Activated CD4-positive, alpha-beta memory T cell treated with anti-CD3 and anti-CD28 coated beads for 36 hours (primary cell): Measurements from ENCODE around the gene TNFRSF4. TPM values are rescaled to one million over a fixed set of nuclear protein-coding genes. Genes with fewer than 3 reads are reported as not detected.

ENCODE experiments used
- CTCF ChIA-PET: fragments of 350-600 bp; sonication (Branson Sonifier 250); formaldehyde crosslinking; loops from one replicate; lab custom pipeline; 2021; ENCODE audit warnings: antibody characterized with exemption, inconsistent platforms; lab: Charles Lee
- POLR2A ChIA-PET: fragments of 350-600 bp; sonication (Branson Sonifier 250); formaldehyde crosslinking; loops from one replicate; lab custom pipeline; 2021; ENCODE audit warnings: antibody characterized with exemption; lab: Charles Lee
- DNase-seq: peaks from one replicate; pipeline ENCODE4 v3.0.0-alpha.2; 2020
- H3K27ac Mint-ChIP-seq: one replicate; pipeline ENCODE4 v1.8.0; 2021; ENCODE audit warnings: mixed read lengths
- H3K27me3 Mint-ChIP-seq: one replicate; pipeline ENCODE4 v1.8.0; 2021; ENCODE audit warnings: mixed read lengths
- H3K36me3 Mint-ChIP-seq: one replicate; pipeline ENCODE4 v1.8.0; 2021; ENCODE audit warnings: mixed read lengths
- H3K4me1 Mint-ChIP-seq: one replicate; pipeline ENCODE4 v1.8.0; 2021; ENCODE audit warnings: low read depth, mixed read lengths
- H3K4me3 Mint-ChIP-seq: one replicate; pipeline ENCODE4 v1.8.0; 2021; ENCODE audit warnings: mild to moderate bottlenecking, mixed read lengths
- H3K9me3 Mint-ChIP-seq: one replicate; pipeline ENCODE4 v1.8.0; 2021; ENCODE audit warnings: mixed read lengths
- intact Hi-C: fragments of 100-400 bp; cut with micrococcal nuclease; formaldehyde crosslinking; loops from one replicate; pipeline ENCODE4 v1.15.1; 2023
- total RNA-seq, 2 experiments: library from RNA; stranded (reverse); gene quantifications; one replicate each; pipeline ENCODE4 v1.2.3, GENCODE V29; 2021

Gene TNFRSF4
- total RNA-seq, 2 experiments from 2014 or later: 1,003 to 1,005 TPM

GRCh38 chr1:1204425-1204920, 9.5 kb downstream of the TNFRSF4 start:
- intact Hi-C loops: loop anchor here (10.0 kb wide), 1 partner anchor 170 kb away; no protein-coding TSS in a partner anchor
- H3K27ac Mint-ChIP-seq: peak overlapping the region; percentile 100
- H3K4me3 Mint-ChIP-seq: peak overlapping the region; percentile 84
- ChIA-PET CTCF (interaction anchor here (1.9 kb wide), 1 partner anchor 82 kb away, joined by 13 read pairs; no protein-coding TSS in a partner anchor), POLR2A (interaction anchor here (0.8 to 8.3 kb wide), 3 partner anchors 13 to 27 kb away, joined by 3 to 107 read pairs (median 3); no protein-coding TSS in a partner anchor)
- H3K36me3 Mint-ChIP-seq: peaks cover 32% of the 10 kb centered on the region
- DNase-seq: peak; percentile 9
- H3K4me1 Mint-ChIP-seq: peaks cover 28% of the 10 kb centered on the region
- H3K27me3 Mint-ChIP-seq: no peaks in the 10 kb centered on the region
- H3K9me3 Mint-ChIP-seq: no peaks in the 10 kb centered on the region

- POLR2A ChIA-PET: interaction anchor here (8.3 kb wide), 1 partner anchor 13 kb away, joined by 107 read pairs; no protein-coding TSS in a partner anchor
- peaks cover 25% of the 10 kb centered on the region for H3K4me1 Mint-ChIP-seq
- H3K27ac Mint-ChIP-seq: peak overlapping the region; percentile 100
These were observed 10.2 kb downstream of the TNFRSF4 start for GRCh38 chr1:1203561-1204424.

GRCh38 chr1:1202831-1203560, 11.0 kb downstream of the TNFRSF4 start:
- no peak overlapping the region for H3K27ac Mint-ChIP-seq
- CTCF ChIA-PET: no interaction called here

More at GRCh38 chr1:1203561-1204424, 10.2 kb downstream of the TNFRSF4 start:
- no peaks in the 10 kb centered on the region for H3K9me3 Mint-ChIP-seq
- peaks cover 27% of the 10 kb centered on the region for H3K36me3 Mint-ChIP-seq
- peak; percentile 9 for DNase-seq
- intact Hi-C loops: loop anchor here (10.0 kb wide), 1 partner anchor 169 kb away; no protein-coding TSS in a partner anchor
- H3K27me3 Mint-ChIP-seq: no peaks in the 10 kb centered on the region
- H3K4me3 Mint-ChIP-seq: peak overlapping the region; percentile 84
- CTCF ChIA-PET: no interaction called here

GRCh38 chr1:1200876-1201810, 12.8 kb downstream of the TNFRSF4 start:
- ChIA-PET CTCF (interaction anchor here (0.6 to 1.1 kb wide), 2 partner anchors 9 to 79 kb away, joined by 4 to 10 read pairs; no protein-coding TSS in a partner anchor), POLR2A (interaction anchor here (1.1 kb wide), 2 partner anchors 14 to 30 kb away, joined by 3 to 7 read pairs; no protein-coding TSS in a partner anchor)
- no peaks in the 10 kb centered on the region for H3K9me3 Mint-ChIP-seq
- H3K27me3 Mint-ChIP-seq: no peaks in the 10 kb centered on the region
- intact Hi-C loops: loop anchor here (1.0 to 10.0 kb wide), 3 partner anchors 8 to 166 kb away; no protein-coding TSS in a partner anchor
- peaks cover 13% of the 10 kb centered on the region for H3K4me1 Mint-ChIP-seq
- H3K27ac Mint-ChIP-seq: peak overlapping the region; percentile 78
- peak; percentile 93 for DNase-seq
- H3K36me3 Mint-ChIP-seq: peaks cover 18% of the 10 kb centered on the region
- H3K4me3 Mint-ChIP-seq: peak overlapping the region; percentile 56

More at GRCh38 chr1:1202831-1203560, 11.0 kb downstream of the TNFRSF4 start:
- Mint-ChIP-seq H3K36me3 (peaks cover 23% of the 10 kb centered on the region), H3K9me3 (no peaks in the 10 kb centered on the region), H3K4me1 (peaks cover 20% of the 10 kb centered on the region), H3K27me3 (no peaks in the 10 kb centered on the region), H3K4me3 (no peak overlapping the region)
- POLR2A ChIA-PET: interaction anchor here (8.3 kb wide), 1 partner anchor 14 kb away, joined by 107 read pairs; no protein-coding TSS in a partner anchor
- DNase-seq: peak; percentile 14
- intact Hi-C loops: loop anchor here (10.0 kb wide), 1 partner anchor 168 kb away; no protein-coding TSS in a partner anchor

- intact Hi-C loops: loop anchor here (2.0 to 10.0 kb wide), 2 partner anchors 17 to 165 kb away; no protein-coding TSS in a partner anchor
- Mint-ChIP-seq H3K27ac (peak overlapping the region; percentile 78), H3K4me1 (peaks cover 13% of the 10 kb centered on the region), H3K36me3 (peaks cover 13% of the 10 kb centered on the region), H3K4me3 (peak overlapping the region; percentile 56), H3K9me3 (peaks cover under 1% of the 10 kb centered on the region), H3K27me3 (no peaks in the 10 kb centered on the region)
- POLR2A ChIA-PET: interaction anchor here (0.7 to 1.1 kb wide), 4 partner anchors 9 to 31 kb away, joined by 3 to 7 read pairs (median 3); no protein-coding TSS in a partner anchor
- peak; percentile 16 for DNase-seq
- CTCF ChIA-PET: interaction anchor here (0.6 to 1.1 kb wide), 2 partner anchors 9 to 78 kb away, joined by 4 to 10 read pairs; no protein-coding TSS in a partner anchor
These were observed 13.7 kb downstream of the TNFRSF4 start for GRCh38 chr1:1199961-1200875.

GRCh38 chr1:1199141-1199960, 14.6 kb downstream of the TNFRSF4 start:
- H3K9me3 Mint-ChIP-seq: peaks cover 9% of the 10 kb centered on the region
- H3K4me1 Mint-ChIP-seq: peaks cover 17% of the 10 kb centered on the region
- intact Hi-C loops: no loop called here
- H3K27ac Mint-ChIP-seq: peak overlapping the region; percentile 78
- DNase-seq: peak; percentile 27
- H3K27me3 Mint-ChIP-seq: no peaks in the 10 kb centered on the region
- peak overlapping the region; percentile 56 for H3K4me3 Mint-ChIP-seq
- CTCF ChIA-PET: interaction anchor here (0.7 to 1.3 kb wide), 2 partner anchors 77 to 79 kb away, joined by 3 read pairs; no protein-coding TSS in a partner anchor
- POLR2A ChIA-PET: interaction anchor here (0.7 to 1.1 kb wide), 3 partner anchors 10 to 18 kb away, joined by 3 to 7 read pairs (median 3); no protein-coding TSS in a partner anchor
- H3K36me3 Mint-ChIP-seq: peaks cover 9% of the 10 kb centered on the region

GRCh38 chr1:1198423-1199140, 15.4 kb downstream of the TNFRSF4 start:
- peak; percentile 8 for DNase-seq
- POLR2A ChIA-PET: interaction anchor here (0.7 to 1.0 kb wide), 2 partner anchors 41 to 77 kb away, joined by 3 read pairs; no protein-coding TSS in a partner anchor
- intact Hi-C loops: no loop called here
- CTCF ChIA-PET: interaction anchor here (0.7 to 1.3 kb wide), 2 partner anchors 76 to 78 kb away, joined by 3 read pairs; no protein-coding TSS in a partner anchor
- H3K4me1 Mint-ChIP-seq: peaks cover 12% of the 10 kb centered on the region
- no peaks in the 10 kb centered on the region for H3K27me3 Mint-ChIP-seq
- H3K4me3 Mint-ChIP-seq: no peak overlapping the region
- H3K27ac Mint-ChIP-seq: no peak overlapping the region
- H3K9me3 Mint-ChIP-seq: peaks cover 12% of the 10 kb centered on the region
- peaks cover 3% of the 10 kb centered on the region for H3K36me3 Mint-ChIP-seq

GRCh38 chr1:1197551-1198422, 16.2 kb downstream of the TNFRSF4 start:
- no peak overlapping the region for H3K27ac Mint-ChIP-seq
- intact Hi-C loops: no loop called here
- ChIA-PET POLR2A (interaction anchor here (0.7 to 1.0 kb wide), 2 partner anchors 41 to 76 kb away, joined by 3 read pairs; no protein-coding TSS in a partner anchor), CTCF (interaction anchor here (1.3 kb wide), 1 partner anchor 75 kb away, joined by 3 read pairs; no protein-coding TSS in a partner anchor)
- no peaks in the 10 kb centered on the region for H3K36me3 Mint-ChIP-seq
- peaks cover 12% of the 10 kb centered on the region for H3K4me1 Mint-ChIP-seq
- H3K27me3 Mint-ChIP-seq: no peaks in the 10 kb centered on the region
- peaks cover 12% of the 10 kb centered on the region for H3K9me3 Mint-ChIP-seq
- H3K4me3 Mint-ChIP-seq: no peak overlapping the region
- DNase-seq: peak; percentile 9
